HL-60 (cell line): Measurements from ENCODE around the gene BCAN.

Source experiments
- DNase-seq, 2 experiments: peaks; one replicate each; pipeline ENCODE4 v3.0.0-alpha.2; 2010 to 2020; ENCODE audit warnings: low read depth in 1 of 2, low spot score in 1 of 2
- H3K27ac ChIP-seq: fragments of 250-450 bp; sonication (Bioruptor Pico); replicated peaks from 2 replicates; pipeline ENCODE4 v1.5.1; 2020; ENCODE audit warnings: mild to moderate bottlenecking, moderate library complexity
- H3K27me3 ChIP-seq: fragments of 250-450 bp; sonication (Bioruptor Pico); 2 replicates; pipeline ENCODE4 v1.5.1; 2021; ENCODE audit warnings: mild to moderate bottlenecking, moderate library complexity; ENCODE audit not compliant: insufficient read depth, poor library complexity, severe bottlenecking
- H3K4me3 ChIP-seq: replicated peaks from 2 replicates; pipeline ENCODE4 v1.5.1; 2011; ENCODE audit warnings: mild to moderate bottlenecking, control low read depth, low read length; ENCODE audit not compliant: insufficient read depth
- GABPA ChIP-seq: IDR thresholded peaks from 2 replicates; pipeline ENCODE4 v1.6.1; 2012; ENCODE audit warnings: low read depth
- POLR2AphosphoS5 ChIP-seq: IDR thresholded peaks from 2 replicates; pipeline ENCODE4 v1.6.1; 2012; ENCODE audit warnings: low read depth
- SPI1 ChIP-seq: IDR thresholded peaks from 2 replicates; pipeline ENCODE4 v1.6.1; 2012; ENCODE audit warnings: low read depth, mild to moderate bottlenecking, borderline replicate concordance
- TF ChIP-seq, protein P1 (sequence below): IDR thresholded peaks from 2 replicates; pipeline ENCODE4 v1.6.1; 2012; ENCODE audit warnings: low read depth; ENCODE audit not compliant: insufficient replicate concordance
- TF ChIP-seq, protein P2 (sequence below): IDR thresholded peaks from one replicate; pipeline ENCODE4 v1.5.1; 2011; ENCODE audit warnings: low read length, control low read depth, inconsistent platforms; ENCODE audit not compliant: insufficient read depth

The BCAN gene

DNA sequence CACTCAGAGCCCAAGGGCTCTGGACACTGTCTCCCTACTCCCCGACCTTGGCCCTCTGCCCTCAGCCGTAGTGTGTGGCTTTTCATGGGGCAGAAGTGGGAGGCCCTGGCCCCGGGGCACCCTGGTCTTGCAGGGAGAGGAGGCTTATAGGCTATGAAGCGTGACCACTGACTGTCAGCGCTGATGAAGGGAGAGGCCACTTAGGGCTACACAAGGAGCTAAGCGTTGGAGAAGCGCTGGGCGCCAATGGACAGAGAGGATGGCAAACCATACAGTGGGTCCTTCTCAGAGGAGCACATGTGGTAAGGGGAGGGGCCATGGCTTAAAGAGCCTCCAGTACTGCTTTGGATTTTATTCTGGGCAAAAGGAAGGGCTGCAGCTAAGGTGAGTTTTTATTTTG is 55.6 kb downstream of the BCAN start:
- DNase-seq: no peak
- TF ChIP-seq POLR2AphosphoS5: no peak
- no peak for TF ChIP-seq GABPA
- TF ChIP-seq, protein P1, sequence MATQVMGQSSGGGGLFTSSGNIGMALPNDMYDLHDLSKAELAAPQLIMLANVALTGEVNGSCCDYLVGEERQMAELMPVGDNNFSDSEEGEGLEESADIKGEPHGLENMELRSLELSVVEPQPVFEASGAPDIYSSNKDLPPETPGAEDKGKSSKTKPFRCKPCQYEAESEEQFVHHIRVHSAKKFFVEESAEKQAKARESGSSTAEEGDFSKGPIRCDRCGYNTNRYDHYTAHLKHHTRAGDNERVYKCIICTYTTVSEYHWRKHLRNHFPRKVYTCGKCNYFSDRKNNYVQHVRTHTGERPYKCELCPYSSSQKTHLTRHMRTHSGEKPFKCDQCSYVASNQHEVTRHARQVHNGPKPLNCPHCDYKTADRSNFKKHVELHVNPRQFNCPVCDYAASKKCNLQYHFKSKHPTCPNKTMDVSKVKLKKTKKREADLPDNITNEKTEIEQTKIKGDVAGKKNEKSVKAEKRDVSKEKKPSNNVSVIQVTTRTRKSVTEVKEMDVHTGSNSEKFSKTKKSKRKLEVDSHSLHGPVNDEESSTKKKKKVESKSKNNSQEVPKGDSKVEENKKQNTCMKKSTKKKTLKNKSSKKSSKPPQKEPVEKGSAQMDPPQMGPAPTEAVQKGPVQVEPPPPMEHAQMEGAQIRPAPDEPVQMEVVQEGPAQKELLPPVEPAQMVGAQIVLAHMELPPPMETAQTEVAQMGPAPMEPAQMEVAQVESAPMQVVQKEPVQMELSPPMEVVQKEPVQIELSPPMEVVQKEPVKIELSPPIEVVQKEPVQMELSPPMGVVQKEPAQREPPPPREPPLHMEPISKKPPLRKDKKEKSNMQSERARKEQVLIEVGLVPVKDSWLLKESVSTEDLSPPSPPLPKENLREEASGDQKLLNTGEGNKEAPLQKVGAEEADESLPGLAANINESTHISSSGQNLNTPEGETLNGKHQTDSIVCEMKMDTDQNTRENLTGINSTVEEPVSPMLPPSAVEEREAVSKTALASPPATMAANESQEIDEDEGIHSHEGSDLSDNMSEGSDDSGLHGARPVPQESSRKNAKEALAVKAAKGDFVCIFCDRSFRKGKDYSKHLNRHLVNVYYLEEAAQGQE: no peak
- TF ChIP-seq SPI1: no peak
- TF ChIP-seq, protein P2, sequence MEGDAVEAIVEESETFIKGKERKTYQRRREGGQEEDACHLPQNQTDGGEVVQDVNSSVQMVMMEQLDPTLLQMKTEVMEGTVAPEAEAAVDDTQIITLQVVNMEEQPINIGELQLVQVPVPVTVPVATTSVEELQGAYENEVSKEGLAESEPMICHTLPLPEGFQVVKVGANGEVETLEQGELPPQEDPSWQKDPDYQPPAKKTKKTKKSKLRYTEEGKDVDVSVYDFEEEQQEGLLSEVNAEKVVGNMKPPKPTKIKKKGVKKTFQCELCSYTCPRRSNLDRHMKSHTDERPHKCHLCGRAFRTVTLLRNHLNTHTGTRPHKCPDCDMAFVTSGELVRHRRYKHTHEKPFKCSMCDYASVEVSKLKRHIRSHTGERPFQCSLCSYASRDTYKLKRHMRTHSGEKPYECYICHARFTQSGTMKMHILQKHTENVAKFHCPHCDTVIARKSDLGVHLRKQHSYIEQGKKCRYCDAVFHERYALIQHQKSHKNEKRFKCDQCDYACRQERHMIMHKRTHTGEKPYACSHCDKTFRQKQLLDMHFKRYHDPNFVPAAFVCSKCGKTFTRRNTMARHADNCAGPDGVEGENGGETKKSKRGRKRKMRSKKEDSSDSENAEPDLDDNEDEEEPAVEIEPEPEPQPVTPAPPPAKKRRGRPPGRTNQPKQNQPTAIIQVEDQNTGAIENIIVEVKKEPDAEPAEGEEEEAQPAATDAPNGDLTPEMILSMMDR: no peak
- peaks cover 17% of the 10 kb centered on the region for H3K27me3 ChIP-seq
- H3K4me3 ChIP-seq: no peak overlapping the region
- no peak overlapping the region for H3K27ac ChIP-seq

DNA sequence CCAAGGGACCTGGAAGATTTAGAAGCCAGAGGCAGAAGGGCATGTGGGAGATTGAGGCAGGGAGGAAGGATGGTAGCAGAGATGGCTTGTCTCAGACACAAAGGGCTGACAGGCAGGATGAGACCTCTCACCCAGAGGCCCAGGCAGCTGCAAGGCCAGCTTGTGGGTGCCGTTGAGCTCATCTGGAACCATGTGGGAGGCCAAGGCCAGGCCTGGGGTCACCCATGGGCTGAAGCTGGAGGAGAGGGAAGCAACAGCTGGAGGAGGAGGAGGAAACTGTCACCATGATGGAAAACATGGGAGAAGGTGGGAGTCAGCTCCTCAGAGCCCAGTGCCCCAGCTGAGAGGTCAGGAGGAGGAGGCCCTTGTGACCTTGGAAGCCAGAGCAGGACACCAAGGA is 57.1 kb downstream of the BCAN start:
- Histone ChIP-seq H3K27me3 (peaks cover 14% of the 10 kb centered on the region), H3K4me3 (no peak overlapping the region), H3K27ac (no peak overlapping the region)
- TF ChIP-seq, protein P2: no peak
- no peak for TF ChIP-seq SPI1
- no peak for TF ChIP-seq POLR2AphosphoS5
- TF ChIP-seq, protein P1: no peak
- no peak for TF ChIP-seq GABPA
- DNase-seq: no peak

DNA sequence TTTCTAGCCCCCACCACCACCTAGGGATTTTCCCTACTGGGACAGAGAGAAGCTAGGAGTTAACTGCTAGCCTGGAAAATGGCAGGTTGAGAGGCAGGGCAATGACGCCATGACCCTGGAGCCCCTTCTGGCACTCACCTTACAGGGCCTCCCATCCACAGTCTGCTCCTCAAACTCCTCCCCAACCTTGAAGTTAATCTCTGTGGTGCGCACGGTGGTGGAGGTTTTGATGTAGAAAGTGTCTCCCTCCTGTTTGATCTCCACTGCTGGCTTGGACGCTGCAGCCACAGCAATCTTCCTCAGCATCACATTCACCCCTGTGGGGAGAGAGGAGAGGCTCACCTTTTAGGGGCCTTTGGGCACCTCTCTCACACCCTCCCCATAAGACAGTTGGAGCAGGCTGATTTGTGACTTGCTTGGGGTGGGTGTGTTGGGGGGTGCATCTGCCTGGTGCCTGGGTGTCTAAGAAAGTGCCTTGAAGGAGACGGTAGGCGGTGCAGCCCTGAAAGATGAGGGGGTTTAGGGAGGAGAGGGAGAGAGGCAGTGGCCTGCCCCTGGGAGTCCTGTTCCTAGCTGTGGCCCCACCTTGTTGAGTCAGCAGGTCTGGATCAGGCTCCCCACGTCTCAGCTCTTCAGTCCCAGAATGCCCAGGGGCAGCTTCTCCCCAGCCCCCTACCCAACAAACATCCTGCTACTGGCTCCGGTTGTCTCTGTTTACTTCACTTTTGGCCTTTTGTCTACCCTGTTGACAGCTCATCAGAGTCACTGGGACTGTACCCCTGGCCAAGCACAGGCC is 59.0 kb downstream of the BCAN start:
- DNase-seq: no peak

More for the DNA sequence above, 59.0 kb downstream of the BCAN start:
- no peak overlapping the region for H3K4me3 ChIP-seq
- no peak overlapping the region for H3K27ac ChIP-seq
- TF ChIP-seq, protein P2: no peak
- TF ChIP-seq SPI1 (no peak), POLR2AphosphoS5 (no peak), GABPA (no peak)
- peaks cover 34% of the 10 kb centered on the region for H3K27me3 ChIP-seq
